K562 (cell line): ENCODE measurements around the gene NXN. TPM values are rescaled to one million over a fixed set of nuclear protein-coding genes. Genes with fewer than 3 reads are reported as not detected.

Source experiments
- BCL6 ChIP-seq: fragments of 250-450 bp; sonication (Bioruptor Pico); IDR thresholded peaks from 2 replicates; pipeline ENCODE4 v1.4.0; 2020
- EHMT2 ChIP-seq: fragments of 450-650 bp; IDR thresholded peaks from 2 replicates; pipeline ENCODE4 v1.6.1; 2018; ENCODE audit warnings: antibody characterized with exemption
- FUS ChIP-seq: fragments of 200-400 bp; formaldehyde crosslinking; optimal IDR thresholded peaks from 2 replicates; pipeline ENCODE3; 2017; ENCODE audit warnings: low read depth, low read length
- GTF2E2 ChIP-seq: fragments of 200-800 bp; sonication (Bioruptor generic); IDR thresholded peaks from 2 replicates; pipeline ENCODE4 v1.6.1; 2016; ENCODE audit warnings: missing genetic modification characterization, missing compliant biosample characterization
- JUNB ChIP-seq: fragments of 450-650 bp; formaldehyde crosslinking; conservative IDR thresholded peaks from 2 replicates; pipeline ENCODE4 v1.4.0; 2020; ENCODE audit warnings: mild to moderate bottlenecking
- KHSRP ChIP-seq: fragments of 450-650 bp; IDR thresholded peaks from 2 replicates; pipeline ENCODE4 v1.6.1; 2017
- MCM3 ChIP-seq: fragments of 450-650 bp; IDR thresholded peaks from 2 replicates; pipeline ENCODE4 v1.6.1; 2016
- RAD21 ChIP-seq, 2 experiments: fragments of 250-450 bp in 1 of 2; fragments of 450-650 bp in 1 of 2; sonication (Bioruptor Pico) in 1 of 2; formaldehyde crosslinking in 1 of 2; IDR thresholded peaks in 1 of 2; conservative IDR thresholded peaks in 1 of 2; 2 replicates each; pipeline versions ENCODE4 v1.4.0 to v1.8.0; 2020 to 2022; ENCODE audit warnings: mild to moderate bottlenecking in 2 of 2, moderate library complexity in 1 of 2
- RBM15 ChIP-seq: fragments of 200-400 bp; formaldehyde crosslinking; IDR thresholded peaks from 2 replicates; pipeline ENCODE4 v1.6.1; 2018; ENCODE audit warnings: mild to moderate bottlenecking, low read length, moderate library complexity; ENCODE audit not compliant: insufficient read depth
- RBM34 ChIP-seq: fragments of 200-400 bp; formaldehyde crosslinking; IDR thresholded peaks from 2 replicates; pipeline ENCODE4 v1.6.1; 2018; ENCODE audit warnings: low read length, borderline replicate concordance; ENCODE audit not compliant: insufficient read depth
- SMC3 ChIP-seq: conservative IDR thresholded peaks from 2 replicates; pipeline ENCODE4 v1.6.1; 2011; ENCODE audit warnings: low read depth, low read length, improper control_type of control experiment; ENCODE audit not compliant: insufficient read depth
- ZBTB8A ChIP-seq: fragments of 450-650 bp; IDR thresholded peaks from 2 replicates; pipeline ENCODE4 v1.6.1; 2018; ENCODE audit warnings: mild to moderate bottlenecking, moderate library complexity; ENCODE audit not compliant: partially characterized antibody
- ZFX ChIP-seq: sonication (generic); formaldehyde crosslinking; IDR thresholded peaks from 2 replicates; pipeline ENCODE4 v1.8.0; 2022; ENCODE audit warnings: mild to moderate bottlenecking, missing genetic modification reagents, moderate library complexity
- ZNF274 ChIP-seq: IDR thresholded peaks from 2 replicates; pipeline ENCODE4 v1.6.1; 2011; ENCODE audit warnings: low read depth, mild to moderate bottlenecking, low read length, moderate library complexity, borderline replicate concordance
- polyA plus RNA-seq, 8 experiments: library from polyadenylated mRNA; depleted of rRNA in 4 of 8; stranded (reverse) in 5 of 8; unstranded in 3 of 8; fragments of >200 nt; fragmentation: Nextera tagmentation in 2 of 8; fragmentation: Illumina TruSeq in 1 of 8; extraction: Ambion mirVana in 2 of 8; extraction: Trizol in 1 of 8; gene quantifications; 2 replicates each; pipeline versions ENCODE4 v1.2.1 to v1.2.3, GENCODE V29; 2011 to 2014; ENCODE audit warnings: inconsistent platforms in 1 of 8, missing spikeins in 1 of 8
- total RNA-seq, 7 experiments: library from RNA; depleted of rRNA in 6 of 7; stranded (reverse); fragments of >200 nt in 6 of 7; fragmentation: Illumina TruSeq in 2 of 7; extraction: Trizol in 2 of 7; gene quantifications; 2 replicates each; pipeline versions ENCODE4 v1.2.1 to v1.2.3, GENCODE V29; 2011 to 2021; ENCODE audit warnings: low replicate concordance in 1 of 7
- TF ChIP-seq, protein P1 (sequence below), 2 experiments: fragments of 450-650 bp; formaldehyde crosslinking in 1 of 2; IDR thresholded peaks; 2 replicates each; pipeline versions ENCODE4 v1.4.0 to v1.6.1; 2014 to 2020; ENCODE audit warnings: mild to moderate bottlenecking in 2 of 2, borderline replicate concordance in 1 of 2, low read depth in 1 of 2

The NXN gene
- total and polyA plus RNA-seq, 9 of the 15 experiments (the other 6 are each of a cell fraction or from before 2014, with no cell fraction given), result 0.08 to 0.39 (median 0.29) TPM; not detected in 5

DNA sequence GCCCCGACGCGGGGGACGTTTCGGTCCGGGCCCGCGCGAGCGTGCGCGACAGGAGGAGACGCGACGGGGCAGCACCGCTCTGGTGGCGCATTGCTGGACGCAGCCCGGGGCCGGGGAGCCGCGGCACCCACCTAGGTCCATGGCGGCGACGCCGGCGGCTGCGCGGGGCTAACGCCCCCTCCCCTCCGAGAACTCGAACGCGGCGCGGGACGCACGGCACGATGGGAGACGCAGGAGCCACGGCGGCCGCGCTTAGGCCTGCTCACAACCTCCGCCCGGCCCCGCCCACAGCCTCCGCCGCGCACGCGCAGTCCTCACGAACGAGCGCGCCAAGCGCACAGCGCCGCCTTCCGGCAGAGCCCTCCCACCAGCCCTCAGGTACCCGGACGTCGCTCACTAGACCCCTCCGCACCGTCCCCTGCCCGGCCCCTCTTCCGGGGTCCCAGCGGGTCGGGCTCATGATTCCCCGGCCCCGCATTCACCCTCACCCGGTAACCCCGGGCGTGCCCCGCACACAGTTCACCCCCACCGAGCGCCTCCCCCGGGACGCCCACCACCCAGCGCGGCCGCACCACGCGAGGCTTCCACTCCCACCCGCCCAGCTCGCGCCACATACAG lies 227.5 kb downstream of the NXN start, which contains the start of gene GEMIN4 (continued):
- TF ChIP-seq, protein P1, sequence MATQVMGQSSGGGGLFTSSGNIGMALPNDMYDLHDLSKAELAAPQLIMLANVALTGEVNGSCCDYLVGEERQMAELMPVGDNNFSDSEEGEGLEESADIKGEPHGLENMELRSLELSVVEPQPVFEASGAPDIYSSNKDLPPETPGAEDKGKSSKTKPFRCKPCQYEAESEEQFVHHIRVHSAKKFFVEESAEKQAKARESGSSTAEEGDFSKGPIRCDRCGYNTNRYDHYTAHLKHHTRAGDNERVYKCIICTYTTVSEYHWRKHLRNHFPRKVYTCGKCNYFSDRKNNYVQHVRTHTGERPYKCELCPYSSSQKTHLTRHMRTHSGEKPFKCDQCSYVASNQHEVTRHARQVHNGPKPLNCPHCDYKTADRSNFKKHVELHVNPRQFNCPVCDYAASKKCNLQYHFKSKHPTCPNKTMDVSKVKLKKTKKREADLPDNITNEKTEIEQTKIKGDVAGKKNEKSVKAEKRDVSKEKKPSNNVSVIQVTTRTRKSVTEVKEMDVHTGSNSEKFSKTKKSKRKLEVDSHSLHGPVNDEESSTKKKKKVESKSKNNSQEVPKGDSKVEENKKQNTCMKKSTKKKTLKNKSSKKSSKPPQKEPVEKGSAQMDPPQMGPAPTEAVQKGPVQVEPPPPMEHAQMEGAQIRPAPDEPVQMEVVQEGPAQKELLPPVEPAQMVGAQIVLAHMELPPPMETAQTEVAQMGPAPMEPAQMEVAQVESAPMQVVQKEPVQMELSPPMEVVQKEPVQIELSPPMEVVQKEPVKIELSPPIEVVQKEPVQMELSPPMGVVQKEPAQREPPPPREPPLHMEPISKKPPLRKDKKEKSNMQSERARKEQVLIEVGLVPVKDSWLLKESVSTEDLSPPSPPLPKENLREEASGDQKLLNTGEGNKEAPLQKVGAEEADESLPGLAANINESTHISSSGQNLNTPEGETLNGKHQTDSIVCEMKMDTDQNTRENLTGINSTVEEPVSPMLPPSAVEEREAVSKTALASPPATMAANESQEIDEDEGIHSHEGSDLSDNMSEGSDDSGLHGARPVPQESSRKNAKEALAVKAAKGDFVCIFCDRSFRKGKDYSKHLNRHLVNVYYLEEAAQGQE (IDR thresholded peaks at IDR 0.05; ENCODE audit: borderline replicate concordance), result 0 out of 2 replicates have a peak, but pooled peaks have one; percentile 5
- TF ChIP-seq, protein P1 (CRISPR knock-in tag; IDR thresholded peaks at IDR 0.05; ENCODE audit: low read depth), result no peak
- TF ChIP-seq ZBTB8A (no peak), JUNB (CRISPR knock-in tag) (no peak), EHMT2 (no peak), MCM3 (no peak), GTF2E2 (no peak), RBM34 (no peak), SMC3 (0 out of 2 replicates have a peak, but pooled peaks have one; percentile 20), RAD21 (CRISPR knock-in tag; conservative IDR thresholded peaks at IDR 0.05 in 1 of 2, IDR thresholded peaks at IDR 0.05 in 1 of 2) (peak; percentile 21 to 38; a peak in 3 of 4 replicates), ZFX (peak; percentile 94), BCL6 (CRISPR knock-in tag) (no peak), ZNF274 (no peak), KHSRP (no peak), RBM15 (no peak), FUS (peak; percentile 24)
